A549 (cell line): ENCODE results near the gene ZNF827.

Source experiments
- POLR2A ChIP-seq: IDR thresholded peaks from 2 replicates; pipeline ENCODE4 v1.6.1; 2012; ENCODE audit warnings: mild to moderate bottlenecking, low read length
- RAD21 ChIP-seq, 2 experiments: fragments of >200 bp in 1 of 2; sonication (Bioruptor Twin) in 1 of 2; formaldehyde crosslinking in 1 of 2; IDR thresholded peaks in 1 of 2; conservative IDR thresholded peaks in 1 of 2; 2 replicates in 1 of 2; 3 replicates in 1 of 2; pipeline ENCODE4 v1.6.1; 2012 to 2018; ENCODE audit warnings: inconsistent platforms in 1 of 2
- TF ChIP-seq, protein P1 (sequence below): fragments of >200 bp; sonication (Bioruptor Twin); formaldehyde crosslinking; IDR thresholded peaks from 3 replicates; pipeline ENCODE4 v1.5.1; 2016

DNA sequence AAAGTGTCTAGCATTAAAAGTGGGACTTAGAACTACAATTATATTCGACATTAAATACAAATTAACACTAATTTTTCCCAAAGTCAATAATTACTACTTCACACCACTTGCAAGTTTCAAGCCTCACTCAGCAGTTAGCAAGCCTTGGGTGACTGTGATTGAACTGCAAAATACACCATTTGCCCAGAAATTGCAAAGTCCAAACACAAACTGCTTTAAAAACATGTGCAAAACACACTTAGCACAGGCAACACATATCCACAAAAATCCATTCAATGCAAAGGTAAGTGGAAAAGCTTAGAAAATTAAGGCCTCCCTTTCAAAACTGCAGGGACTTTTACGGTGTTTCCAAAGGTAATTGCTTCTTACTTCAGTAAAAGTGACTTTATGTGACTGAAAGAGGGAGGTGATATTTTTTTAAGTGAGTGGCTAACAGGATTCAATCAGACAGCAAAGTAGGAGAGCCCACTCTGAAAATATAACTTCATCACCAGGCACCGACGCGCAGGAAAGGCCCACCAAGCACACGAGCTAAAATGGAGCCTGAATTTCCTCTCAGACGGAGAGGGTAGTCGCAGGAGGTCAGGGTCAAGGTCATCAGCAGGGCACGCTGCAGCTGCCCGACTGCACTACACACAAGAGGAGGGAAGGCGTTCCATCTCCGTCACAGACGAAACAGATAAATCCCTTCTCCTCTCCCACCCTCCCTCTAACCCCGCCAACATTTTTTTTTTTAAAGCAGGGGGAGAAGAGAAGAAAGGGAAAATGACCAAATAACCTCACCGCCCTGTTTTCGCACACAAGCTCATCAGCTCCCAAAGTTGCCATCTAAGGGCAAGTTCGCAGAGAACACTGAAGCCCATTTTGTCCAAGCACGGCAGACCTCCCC is 3.1 kb downstream of the ZNF827 start:
- TF ChIP-seq, protein P1, sequence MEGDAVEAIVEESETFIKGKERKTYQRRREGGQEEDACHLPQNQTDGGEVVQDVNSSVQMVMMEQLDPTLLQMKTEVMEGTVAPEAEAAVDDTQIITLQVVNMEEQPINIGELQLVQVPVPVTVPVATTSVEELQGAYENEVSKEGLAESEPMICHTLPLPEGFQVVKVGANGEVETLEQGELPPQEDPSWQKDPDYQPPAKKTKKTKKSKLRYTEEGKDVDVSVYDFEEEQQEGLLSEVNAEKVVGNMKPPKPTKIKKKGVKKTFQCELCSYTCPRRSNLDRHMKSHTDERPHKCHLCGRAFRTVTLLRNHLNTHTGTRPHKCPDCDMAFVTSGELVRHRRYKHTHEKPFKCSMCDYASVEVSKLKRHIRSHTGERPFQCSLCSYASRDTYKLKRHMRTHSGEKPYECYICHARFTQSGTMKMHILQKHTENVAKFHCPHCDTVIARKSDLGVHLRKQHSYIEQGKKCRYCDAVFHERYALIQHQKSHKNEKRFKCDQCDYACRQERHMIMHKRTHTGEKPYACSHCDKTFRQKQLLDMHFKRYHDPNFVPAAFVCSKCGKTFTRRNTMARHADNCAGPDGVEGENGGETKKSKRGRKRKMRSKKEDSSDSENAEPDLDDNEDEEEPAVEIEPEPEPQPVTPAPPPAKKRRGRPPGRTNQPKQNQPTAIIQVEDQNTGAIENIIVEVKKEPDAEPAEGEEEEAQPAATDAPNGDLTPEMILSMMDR, result no peak
- TF ChIP-seq RAD21 (conservative IDR thresholded peaks at IDR 0.05 in 1 of 2, IDR thresholded peaks at IDR 0.05 in 1 of 2) (no peak), POLR2A (no peak)
